Renal pelvis (tissue), 4 donors: ENCODE data around the gene IGFBP7. TPM values are rescaled to one million over a fixed set of nuclear protein-coding genes. Genes with fewer than 3 reads are reported as not detected.

ENCODE experiments used
- DNase-seq: peaks from one replicate; pipeline ENCODE4 v3.0.0-alpha.2; 2013
- polyA plus RNA-seq, 3 donors: library from polyadenylated mRNA; unstranded; fragments of 120-200 nt; gene quantifications; one replicate each; pipeline ENCODE4 v1.2.1, GENCODE V29; 2013; ENCODE audit not compliant: insufficient read length in 3 of 3

The IGFBP7 gene
- polyA plus RNA-seq, 3 donors: 485 to 533 (median 497) TPM

DNA sequence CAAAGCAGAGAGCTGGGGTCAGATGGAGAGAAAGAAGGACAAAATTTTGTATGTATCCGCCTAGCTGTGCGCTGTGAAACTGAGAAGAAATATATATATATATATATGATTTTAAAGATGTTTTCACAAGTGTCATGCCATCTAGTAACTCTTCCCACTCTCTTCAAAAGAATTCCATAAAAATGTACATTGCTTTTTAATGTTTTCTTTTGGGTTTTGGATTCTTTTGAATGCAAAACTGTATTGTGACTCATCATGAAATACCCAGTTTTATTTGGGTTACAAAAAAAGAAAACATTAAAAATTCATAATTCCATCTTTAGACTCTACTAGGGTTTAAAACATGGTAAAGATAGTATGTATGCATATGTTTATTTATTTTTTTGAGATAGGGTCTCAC is 34.3 kb upstream of the IGFBP7 start:
- DNase-seq: no peak

- no peak for DNase-seq
These were observed 29.6 kb upstream of the IGFBP7 start for GRCh38 chr4:57139783-57140182.

- DNase-seq: no peak
These were observed 27.1 kb upstream of the IGFBP7 start for GRCh38 chr4:57137261-57137660.

- DNase-seq: no peak
These were observed 26.1 kb upstream of the IGFBP7 start for GRCh38 chr4:57136281-57136680.

GRCh38 chr4:57132743-57133137 is 22.6 kb upstream of the IGFBP7 start:
- no peak for DNase-seq

GRCh38 chr4:57131849-57132742 is 21.9 kb upstream of the IGFBP7 start:
- DNase-seq: peak; percentile 39

- no peak for DNase-seq
These were observed 19.3 kb upstream of the IGFBP7 start for GRCh38 chr4:57129477-57129876.

DNA sequence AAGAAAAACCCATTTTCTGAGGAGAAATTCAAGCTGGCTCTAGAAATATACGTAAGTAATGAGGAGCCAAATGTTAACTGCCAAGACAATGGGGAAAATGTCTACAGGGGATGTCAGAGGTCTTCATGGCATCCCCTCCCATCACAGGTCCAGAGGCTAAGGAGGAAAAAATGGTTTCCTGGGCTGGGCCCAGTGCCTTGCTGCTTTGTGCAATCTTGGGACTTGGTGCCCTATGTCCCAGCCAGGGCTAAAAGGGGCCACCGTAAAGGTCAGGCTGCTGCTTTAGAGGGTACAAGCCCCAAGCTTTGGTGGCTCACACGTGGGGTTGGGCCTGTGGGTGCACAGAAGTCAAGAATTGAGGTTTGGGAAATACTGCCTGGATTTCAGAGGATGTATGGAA is 17.2 kb upstream of the IGFBP7 start:
- no peak for DNase-seq

GRCh38 chr4:57125996-57126395 is 15.8 kb upstream of the IGFBP7 start:
- no peak for DNase-seq

- DNase-seq: no peak
These were observed 14.0 kb upstream of the IGFBP7 start for GRCh38 chr4:57124145-57124544.

GRCh38 chr4:57122959-57123358 is 12.8 kb upstream of the IGFBP7 start:
- DNase-seq: no peak

DNA sequence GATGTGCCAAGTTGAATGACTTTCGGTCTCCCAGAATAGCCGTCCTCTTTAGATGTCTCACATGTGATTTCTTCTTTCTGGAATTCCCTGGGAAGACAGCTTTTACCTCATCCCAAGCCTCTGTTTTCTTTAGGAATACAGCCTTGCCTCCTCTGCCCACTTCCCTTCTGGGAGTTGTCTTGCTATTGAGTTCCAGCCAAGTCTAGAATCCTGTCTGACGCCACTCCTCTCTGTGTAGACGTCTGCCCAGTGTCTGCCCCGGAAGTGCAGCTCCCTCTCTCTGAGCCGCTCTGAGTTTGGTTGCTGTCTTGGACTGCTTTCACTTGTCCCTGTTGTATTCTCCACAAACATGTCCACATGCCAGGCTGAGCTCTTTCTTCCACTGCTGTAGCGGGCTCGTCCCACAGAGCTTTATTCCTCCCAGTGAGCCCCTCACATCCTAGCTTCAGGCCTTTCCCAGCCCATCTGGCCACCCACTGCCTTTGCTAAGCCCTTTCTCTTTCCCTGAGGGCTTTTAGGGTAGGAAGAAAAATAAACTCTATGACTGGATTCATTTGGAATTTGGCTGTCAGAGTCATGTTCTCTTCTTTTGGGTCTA is 9.0 kb upstream of the IGFBP7 start:
- no peak for DNase-seq

DNA sequence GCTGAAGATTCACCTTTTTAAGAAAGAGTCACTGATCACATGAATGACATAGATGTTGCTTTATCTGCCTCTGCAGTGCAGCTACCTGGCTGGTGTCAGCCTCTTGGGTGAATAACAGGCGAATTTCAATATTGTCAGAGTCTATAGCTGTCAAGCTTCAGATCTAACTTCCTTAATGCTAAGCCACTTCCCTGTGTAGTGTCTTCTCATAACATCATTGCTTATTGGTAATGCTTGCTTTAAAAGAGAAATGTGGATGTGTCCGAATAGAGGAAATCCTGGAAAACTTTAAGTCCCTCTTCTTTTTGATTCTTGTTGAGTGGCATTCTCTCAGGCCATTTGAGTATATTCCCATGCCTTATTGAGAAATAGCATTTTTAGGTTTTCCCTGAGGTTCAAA is 7.3 kb upstream of the IGFBP7 start:
- no peak for DNase-seq

GRCh38 chr4:57116245-57116644 is 6.1 kb upstream of the IGFBP7 start:
- no peak for DNase-seq

DNA sequence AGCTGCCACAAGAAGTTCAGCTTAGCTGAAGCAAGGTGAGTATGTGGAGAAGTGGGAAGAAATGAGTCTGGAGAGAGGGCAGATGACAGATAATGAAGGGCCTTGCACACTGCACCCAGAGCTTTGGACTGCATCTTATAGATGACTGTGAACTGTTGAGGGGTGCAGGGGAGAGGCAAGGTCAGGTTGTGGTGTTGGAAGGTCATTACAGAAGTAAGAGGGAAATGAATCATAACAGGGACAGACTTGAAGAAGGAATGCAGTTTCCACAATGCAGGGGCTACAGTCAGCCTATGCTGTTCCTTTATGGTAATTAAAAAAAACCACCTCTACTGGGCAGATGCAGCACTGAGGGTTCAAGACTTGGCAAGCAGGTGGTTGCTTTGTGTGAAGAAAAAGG is 4.8 kb upstream of the IGFBP7 start:
- DNase-seq: no peak

- no peak for DNase-seq
These were observed 3.7 kb upstream of the IGFBP7 start for GRCh38 chr4:57113870-57114269.

DNA sequence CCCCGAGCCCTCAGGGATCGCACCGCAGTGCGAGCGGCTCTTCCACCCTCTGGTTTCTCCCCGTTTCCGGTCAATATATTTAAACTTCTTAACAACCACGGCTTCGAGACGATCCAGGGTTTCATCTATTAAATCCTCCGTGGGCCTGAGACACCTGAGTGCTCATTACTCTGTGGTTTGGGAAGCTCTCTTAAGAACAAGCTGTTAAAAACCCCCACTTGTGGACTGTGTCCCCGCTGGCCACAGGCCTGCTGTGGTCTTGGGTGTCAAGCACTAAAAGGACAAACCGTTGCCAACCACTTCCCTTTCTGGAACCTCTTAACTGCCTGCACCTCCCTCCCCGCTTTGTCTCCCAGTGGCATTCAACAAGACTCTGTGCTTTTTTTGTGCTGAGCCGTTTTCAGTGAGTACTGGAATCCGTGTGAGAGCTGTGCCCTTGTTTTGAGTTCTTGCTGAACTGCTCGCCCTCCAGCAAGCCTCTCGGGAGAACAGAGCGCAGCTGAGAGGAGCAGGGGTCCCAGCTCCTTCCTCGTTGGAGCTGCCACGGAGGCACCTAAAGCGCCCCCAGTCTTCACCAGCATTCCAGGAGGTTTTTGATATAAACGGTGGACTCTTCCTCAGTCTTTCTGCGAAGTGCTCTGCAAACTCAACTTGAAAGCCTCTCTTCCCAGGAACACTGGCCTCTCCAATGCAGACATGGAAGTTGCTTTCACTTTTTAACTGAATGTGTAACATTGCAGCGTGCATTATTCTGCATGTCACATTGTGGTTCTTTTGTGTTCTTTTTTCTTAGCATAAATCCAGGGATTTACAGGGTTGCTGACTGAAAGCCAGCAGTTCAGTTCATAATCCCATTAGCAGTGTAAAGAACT is 691 bp upstream of the IGFBP7 start:
- no peak for DNase-seq

- no peak for DNase-seq
These were observed 756 bp downstream of the IGFBP7 start for GRCh38 chr4:57109411-57109846.

DNA sequence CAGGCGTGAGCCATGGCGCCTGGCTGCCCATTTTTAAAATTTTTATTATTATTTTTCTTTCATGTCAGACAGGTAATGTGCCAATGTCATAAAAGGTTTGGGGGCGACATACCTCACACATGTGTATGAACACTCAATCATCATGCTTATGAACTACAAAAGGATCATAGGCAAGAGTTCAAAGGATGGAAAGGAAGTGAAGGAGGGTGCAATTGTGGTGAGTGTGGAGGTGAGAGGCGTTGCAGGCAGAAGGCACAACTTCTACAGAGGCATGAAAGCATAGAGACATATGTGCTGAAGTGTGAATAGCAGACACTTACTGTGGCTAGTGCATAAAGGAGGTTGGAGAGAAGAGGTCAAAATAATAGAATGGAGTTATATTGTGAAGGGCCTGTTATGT is 4.0 kb downstream of the IGFBP7 start:
- no peak for DNase-seq

DNA sequence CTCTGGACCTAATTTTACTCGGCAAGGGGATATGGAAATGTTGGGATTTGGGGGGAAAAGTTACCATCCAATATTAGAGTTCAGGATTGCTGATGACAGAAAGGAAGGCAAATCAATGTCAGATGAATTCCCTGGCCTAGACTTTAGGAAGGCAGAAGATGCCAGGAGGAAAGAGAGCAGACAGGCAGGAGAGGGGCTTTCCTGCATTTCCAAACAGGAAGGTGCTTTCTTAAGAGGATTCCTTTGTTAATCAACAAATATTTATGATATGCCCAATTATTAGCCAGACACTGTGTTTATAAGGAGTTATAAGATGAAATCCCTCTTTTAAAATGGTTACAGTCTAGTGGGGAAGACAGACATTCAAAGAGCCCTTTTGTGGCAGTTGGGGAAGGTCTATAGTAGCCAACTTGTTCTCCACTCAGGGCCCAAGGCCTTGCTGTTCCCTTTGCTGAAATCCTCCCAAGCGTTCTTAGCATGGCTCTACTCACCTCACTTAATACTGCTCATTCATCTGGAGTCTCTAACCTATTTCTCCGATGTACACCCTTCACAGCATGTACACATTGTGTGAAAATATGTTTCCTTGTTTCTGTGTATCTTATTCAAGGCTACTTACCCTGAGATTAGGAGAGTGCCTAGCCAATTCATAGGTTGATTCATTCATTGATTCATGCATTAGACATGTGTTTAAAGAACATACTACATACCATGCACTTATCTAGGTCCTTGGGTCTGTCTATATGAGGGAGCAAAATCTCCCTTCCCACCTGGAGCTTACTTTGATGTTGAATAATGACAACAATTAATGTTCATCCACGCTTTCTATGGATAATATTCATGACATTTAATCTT is 5.3 kb downstream of the IGFBP7 start:
- no peak for DNase-seq

DNA sequence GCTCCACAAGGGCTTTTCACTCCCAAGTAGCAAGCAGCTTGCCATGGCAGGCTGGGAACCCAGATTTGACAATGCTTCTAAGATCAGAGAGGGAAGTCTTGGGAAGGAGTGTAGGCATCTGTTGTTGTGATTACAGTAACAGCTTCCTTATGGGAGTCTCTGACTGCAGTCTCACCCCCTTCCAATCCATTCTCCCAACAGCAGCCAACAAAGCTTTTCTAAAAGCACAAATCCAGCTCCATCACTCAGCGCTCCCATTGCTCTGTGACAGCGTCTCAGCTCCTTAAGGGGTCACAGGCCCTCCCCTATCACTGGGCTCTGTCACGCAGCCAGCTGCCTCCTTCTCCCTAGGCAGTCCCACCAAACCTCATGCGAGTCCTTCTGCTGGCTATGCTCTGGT is 7.1 kb downstream of the IGFBP7 start:
- DNase-seq: no peak
